ENCODE measurements around the gene ASPSCR1. TPM values are rescaled to one million over a fixed set of nuclear protein-coding genes. Genes with fewer than 3 reads are reported as not detected.
A peak's percentile ranks its signal among the peaks of the same experiment; 100 is the strongest.

The ASPSCR1 gene
- total RNA-seq, 1 experiment from 2014 or later = 37.7 TPM

GRCh38 chr17:82065638-82066303 is 88.3 kb downstream of the ASPSCR1 start, which contains the start of gene DUS1L:
Gene DUS1L (minus strand): TSS chr17:82065804. CDS start chr17:82065059, 745 bp downstream.
- DNase-seq = peak; percentile 71
- CTCF ChIA-PET = interaction anchor here (0.6 kb wide), 1 partner anchor 178 kb away, joined by 3 read pairs; no protein-coding TSS in a partner anchor

More at GRCh38 chr17:82065638-82066303, 88.3 kb downstream of the ASPSCR1 start, which contains the start of gene DUS1L:
- peaks cover 35% of the 10 kb centered on the region for H3K36me3 Mint-ChIP-seq (ENCODE audit: insufficient read depth, unreplicated experiment)
- TF ChIP-seq CTCF (IDR thresholded peaks at IDR 0.05; ENCODE audit: unreplicated experiment) = no peak
- peak within 1 kb of the TSS; percentile 56 for H3K27ac Mint-ChIP-seq (ENCODE audit: unreplicated experiment)
- no peaks in the 10 kb centered on the region for H3K27me3 Mint-ChIP-seq (ENCODE audit: unreplicated experiment)
- intact Hi-C loops (cut with micrococcal nuclease; ENCODE audit: unreplicated experiment) = no loop called here
- H3K4me3 Mint-ChIP-seq (ENCODE audit: low read depth, unreplicated experiment) = peak within 1 kb of the TSS; percentile 74
- no peaks in the 10 kb centered on the region for H3K4me1 Mint-ChIP-seq (ENCODE audit: low read depth, unreplicated experiment)
- BruUV-seq (replicated peaks) = no TSS peak
- no peaks in the 10 kb centered on the region for H3K9me3 Mint-ChIP-seq (ENCODE audit: low read depth, unreplicated experiment)

Other genes with a start within 250 kb of the ASPSCR1 start
- 0.78 TPM in 1 of 2 replicates, not detected in the other for gene GCGR, start 173.5 kb upstream of the ASPSCR1 start, total RNA-seq (2022)
- 37.3 and 38.5 TPM in 2 replicates for gene MCRIP1, start 144.3 kb upstream of the ASPSCR1 start, total RNA-seq (2022)
- gene PPP1R27, start 142.6 kb upstream of the ASPSCR1 start, total RNA-seq (2022) = not detected in 2 replicates
- 750 and 777 TPM in 2 replicates for gene P4HB, start 117.1 kb upstream of the ASPSCR1 start, total RNA-seq (2022)
- 273 and 288 TPM in 2 replicates for gene ARHGDIA, start 106.3 kb upstream of the ASPSCR1 start, total RNA-seq (2022)
- 118 and 122 TPM in 2 replicates for gene ALYREF, start 86.0 kb upstream of the ASPSCR1 start, total RNA-seq (2022)
- 110 and 113 TPM in 2 replicates for gene ANAPC11, start 85.9 kb upstream of the ASPSCR1 start, total RNA-seq (2022)
- 0.27 and 0.47 TPM in 2 replicates for gene NPB, start 75.4 kb upstream of the ASPSCR1 start, total RNA-seq (2022)
- 58.4 and 60.9 TPM in 2 replicates for gene PCYT2, start 66.2 kb upstream of the ASPSCR1 start, total RNA-seq (2022)
- gene SIRT7, start 59.5 kb upstream of the ASPSCR1 start, total RNA-seq (2022) = 50.3 and 56.0 TPM in 2 replicates
- 36.1 and 37.9 TPM in 2 replicates for gene MAFG, start 49.9 kb upstream of the ASPSCR1 start, total RNA-seq (2022)
- gene PYCR1, start 40.3 kb upstream of the ASPSCR1 start, total RNA-seq (2022) = 102 and 105 TPM in 2 replicates
- gene MYADML2, start 30.4 kb upstream of the ASPSCR1 start, total RNA-seq (2022) = not detected in 2 replicates
- not detected in 2 replicates for gene NOTUM, start 16.4 kb upstream of the ASPSCR1 start, total RNA-seq (2022)
- 84.4 and 86.9 TPM in 2 replicates for gene CENPX, start 45.2 kb downstream of the ASPSCR1 start, total RNA-seq (2022)
- gene LRRC45, start 45.7 kb downstream of the ASPSCR1 start, total RNA-seq (2022) = 31.2 and 32.6 TPM in 2 replicates
- gene RAC3, start 54.0 kb downstream of the ASPSCR1 start, total RNA-seq (2022) = 8.0 and 9.3 TPM in 2 replicates
- 87.8 and 95.3 TPM in 2 replicates for gene DCXR, start 60.1 kb downstream of the ASPSCR1 start, total RNA-seq (2022)
- gene RFNG, start 74.2 kb downstream of the ASPSCR1 start, total RNA-seq (2022) = 26.4 and 33.5 TPM in 2 replicates
- 114 and 115 TPM in 2 replicates for gene GPS1, start 74.3 kb downstream of the ASPSCR1 start, total RNA-seq (2022)
- 132 and 146 TPM in 2 replicates for gene DUS1L, start 88.2 kb downstream of the ASPSCR1 start, total RNA-seq (2022)
- gene FASN, start 120.6 kb downstream of the ASPSCR1 start, total RNA-seq (2022) = 346 and 372 TPM in 2 replicates
- gene CCDC57, start 235.2 kb downstream of the ASPSCR1 start, total RNA-seq (2022) = 69.9 and 76.8 TPM in 2 replicates

Measured in Calu3 (cell line).